ENCODE measurements around the gene OBI1. TPM values are rescaled to one million over a fixed set of nuclear protein-coding genes. Genes with fewer than 3 reads are reported as not detected.

The OBI1 gene
- total and polyA plus RNA-seq, 10 of the 15 experiments (the other 5 are each of a cell fraction or from before 2014, with no cell fraction given): 15.5 to 34.2 (median 22.0) TPM

- TF ChIP-seq REST (IDR thresholded peaks at IDR 0.05; ENCODE audit: low read depth, low read length): no peak
- peak; percentile 94 for TF ChIP-seq RB1 (IDR thresholded peaks at IDR 0.05; ENCODE audit: borderline replicate concordance)
- TF ChIP-seq KDM1A (IDR thresholded peaks at IDR 0.05; ENCODE audit: borderline replicate concordance): no peak
- TF ChIP-seq PRDM15 (CRISPR knock-in tag; IDR thresholded peaks at IDR 0.05): no peak
- no peak for TF ChIP-seq SP1 (IDR thresholded peaks at IDR 0.05; ENCODE audit: low read depth, low read length)
- TF ChIP-seq TARDBP (IDR thresholded peaks at IDR 0.05; ENCODE audit: borderline replicate concordance): no peak; the same call in 1 of the 2 replicates
- TF ChIP-seq E4F1 (IDR thresholded peaks at IDR 0.05; ENCODE audit: borderline replicate concordance, partially characterized antibody): peak; percentile 76
- 0 out of 2 replicates have a peak, but pooled peaks have one; percentile 12 for TF ChIP-seq IRF4 (IDR thresholded peaks at IDR 0.05; ENCODE audit: low read depth, low read length)
- no peak for TF ChIP-seq USF2 (IDR thresholded peaks at IDR 0.05; ENCODE audit: borderline replicate concordance, low read depth, low read length)
- peak; percentile 23; the same call in 1 of the 2 replicates for TF ChIP-seq HDGF (IDR thresholded peaks at IDR 0.05)
- no peak for TF ChIP-seq BCL3 (IDR thresholded peaks at IDR 0.05; ENCODE audit: borderline replicate concordance, insufficient read depth, low read depth, low read length, poor library complexity, severe bottlenecking)
- no peak for TF ChIP-seq MTA2 (IDR thresholded peaks at IDR 0.05; ENCODE audit: low read depth)
- TF ChIP-seq CBX5 (IDR thresholded peaks at IDR 0.05; ENCODE audit: low read depth): peak; percentile 83; the same call in 1 of the 2 replicates
- no peak for TF ChIP-seq HDAC6 (IDR thresholded peaks at IDR 0.05; ENCODE audit: unreplicated experiment)
- TF ChIP-seq EGR1 (IDR thresholded peaks at IDR 0.05; ENCODE audit: borderline replicate concordance in 1 of 2, low read depth in 2 of 2, low read length in 2 of 2): peak in 1 of 2 experiments; percentile 90; a peak in 2 of 3 replicates
These were observed at the start of gene OBI1 (continued) for GRCh38 chr13:78658630-78659449.
